GM18508 (cell line): Measurements from ENCODE around the gene SPDYC.

ENCODE experiments used
- ATAC-seq: cut with Tn5 transposase; IDR thresholded peaks from one replicate; pipeline ENCODE4 v1.9.1; 2021; ENCODE audit warnings: moderate number of reproducible peaks; ENCODE audit not compliant: insufficient read depth, unreplicated experiment

Gene SPDYC, protein sequence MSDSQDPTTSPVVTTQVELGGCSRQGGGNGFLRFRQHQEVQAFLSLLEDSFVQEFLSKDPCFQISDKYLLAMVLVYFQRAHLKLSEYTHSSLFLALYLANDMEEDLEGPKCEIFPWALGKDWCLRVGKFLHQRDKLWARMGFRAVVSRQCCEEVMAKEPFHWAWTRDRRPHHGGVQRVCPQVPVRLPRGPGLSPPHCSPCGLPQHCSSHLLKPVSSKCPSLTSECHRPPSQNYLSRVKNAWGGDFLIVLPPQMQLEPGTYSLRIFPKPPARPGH

GRCh38 chr11:65170058-65170534 lies at the start of gene SPDYC:
Gene SPDYC (plus strand): TSS chr11:65170233. CDS start chr11:65171358, 1,125 bp downstream.
- ATAC-seq: no peak

DNA sequence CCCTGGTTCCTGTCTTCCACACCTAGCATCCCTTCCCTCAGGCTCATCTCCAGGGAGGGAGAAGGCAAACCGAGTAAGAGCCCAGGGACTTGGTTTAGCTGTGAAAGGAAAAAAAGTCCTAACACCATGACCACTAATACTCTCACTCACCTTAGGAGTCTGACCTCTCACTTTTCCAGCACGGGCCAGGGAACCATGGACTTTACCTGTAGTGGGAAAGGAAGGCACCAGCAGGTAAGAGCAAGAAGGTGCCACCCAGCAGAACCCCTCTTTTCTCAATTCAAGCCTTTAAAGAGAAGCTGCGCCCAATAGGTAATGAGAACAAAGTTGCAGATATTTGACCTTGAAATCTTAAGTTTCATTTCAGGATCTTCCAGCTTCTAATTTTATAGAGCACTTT lies 49.2 kb upstream of the SPDYC start:
- no peak for ATAC-seq

- ATAC-seq: no peak
Measured at GRCh38 chr11:65121447-65121864, 48.6 kb upstream of the SPDYC start.

DNA sequence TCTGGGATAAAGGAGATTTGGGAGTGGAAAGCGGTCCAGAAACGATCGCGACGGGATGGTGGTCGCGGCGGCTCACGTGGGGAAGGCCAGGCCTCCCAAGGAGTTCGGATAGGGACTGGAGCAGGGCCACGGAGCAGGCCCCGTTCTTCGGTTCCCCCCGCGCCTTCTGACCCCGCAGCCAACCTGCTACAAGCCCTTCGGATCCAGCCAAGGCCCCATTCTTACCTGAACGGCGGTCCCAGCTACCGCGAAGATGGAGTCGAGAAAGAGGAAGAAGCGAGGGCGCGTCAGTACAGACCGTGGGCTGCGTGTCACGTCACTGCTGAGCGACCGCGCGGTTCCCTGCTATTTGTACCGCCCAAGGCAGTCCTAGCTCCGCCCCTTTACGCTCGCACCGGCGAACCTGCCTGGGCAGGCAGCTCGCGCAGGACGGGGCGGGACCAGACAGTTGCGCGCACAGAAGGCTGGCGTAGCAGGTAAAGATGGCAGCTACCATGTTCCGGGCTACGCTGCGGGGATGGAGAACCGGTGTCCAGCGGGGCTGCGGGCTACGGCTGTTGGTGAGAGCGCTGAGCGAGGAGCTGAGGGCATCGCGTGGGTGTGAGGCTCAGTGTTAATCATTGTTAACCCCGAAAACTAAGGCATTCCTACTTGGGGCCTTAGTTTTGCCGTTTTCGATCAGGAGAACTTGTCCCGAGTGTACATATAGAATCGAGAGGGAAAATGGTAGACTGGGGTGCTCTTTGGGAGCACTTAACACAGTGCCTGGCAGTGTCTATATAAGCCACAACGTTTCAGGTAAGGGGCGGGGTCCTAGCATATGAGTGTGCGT lies 48.0 kb upstream of the SPDYC start, which contains the start of the genes FAU and MRPL49:
Gene FAU, minus strand, starts transcription at position 270 of the 832 bp plus-strand sequence. CDS start 321 bp downstream, outside the sequence.
Gene MRPL49, plus strand, starts transcription at position 457 of the 832 bp plus-strand sequence. Its CDS starts 26 bp downstream, at position 483.
- ATAC-seq: peak; percentile 50

DNA sequence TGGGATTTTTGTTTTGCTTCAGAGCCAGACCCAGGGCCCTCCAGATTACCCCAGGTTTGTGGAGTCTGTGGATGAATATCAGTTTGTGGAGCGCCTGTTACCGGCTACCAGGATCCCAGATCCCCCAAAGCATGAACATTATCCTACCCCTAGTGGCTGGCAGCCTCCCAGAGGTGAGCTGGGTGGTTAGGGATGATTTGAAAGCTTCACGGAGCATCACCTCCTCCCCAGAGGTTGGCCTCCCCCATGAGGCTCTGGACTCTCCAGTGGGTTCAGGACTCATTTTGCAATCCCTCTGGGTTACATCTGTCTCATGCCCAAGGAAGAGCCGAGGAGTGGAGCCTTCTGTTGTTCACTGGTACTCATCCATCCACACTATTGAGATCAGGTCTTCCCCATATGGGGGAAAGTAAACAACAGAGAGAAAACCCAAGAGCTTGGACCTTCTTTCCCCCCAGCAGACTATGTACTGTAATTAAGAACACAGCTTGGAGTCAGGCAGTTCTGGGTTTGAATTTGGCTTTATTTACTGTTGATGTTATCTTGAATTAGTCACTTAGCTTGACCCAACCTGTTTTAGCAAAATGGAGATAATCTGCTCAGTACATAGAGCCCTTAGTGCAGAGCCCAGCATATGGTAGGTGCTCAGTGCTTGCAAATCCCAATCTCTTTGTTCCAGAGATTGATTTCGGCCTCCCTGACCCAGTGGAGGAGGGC lies 45.4 kb upstream of the SPDYC start:
- ATAC-seq: no peak

GRCh38 chr11:65125197-65126056 lies 44.6 kb upstream of the SPDYC start:
- no peak for ATAC-seq

- no peak for ATAC-seq
Measured at GRCh38 chr11:65126624-65127274, 43.3 kb upstream of the SPDYC start.

GRCh38 chr11:65127473-65128181 lies 42.4 kb upstream of the SPDYC start:
- ATAC-seq: no peak

- ATAC-seq: no peak
Measured at GRCh38 chr11:65128182-65129145, 41.6 kb upstream of the SPDYC start.

GRCh38 chr11:65129649-65130441 lies 40.2 kb upstream of the SPDYC start:
- no peak for ATAC-seq

GRCh38 chr11:65130631-65131416 lies 39.2 kb upstream of the SPDYC start:
- no peak for ATAC-seq

DNA sequence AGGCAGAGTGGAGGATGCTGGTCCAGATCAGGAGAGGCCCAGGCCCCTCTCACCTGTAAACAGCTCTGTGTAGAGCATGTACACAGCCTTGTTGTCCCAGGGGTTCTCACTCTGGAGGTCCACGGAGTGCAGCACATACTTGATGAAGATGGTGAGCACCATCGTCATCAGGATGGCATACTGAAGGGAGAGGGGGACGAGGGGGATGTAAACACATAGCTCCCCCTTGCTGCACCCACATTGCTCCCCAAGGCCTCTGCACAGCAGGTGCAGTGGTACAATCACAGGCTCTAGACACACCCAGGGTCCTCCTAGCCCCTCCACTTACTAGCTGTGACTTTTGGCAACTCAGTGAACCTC lies 38.6 kb upstream of the SPDYC start:
- ATAC-seq: no peak

GRCh38 chr11:65131895-65132237 lies 38.2 kb upstream of the SPDYC start:
- no peak for ATAC-seq

- ATAC-seq: no peak
Measured at GRCh38 chr11:65132238-65132987, 37.6 kb upstream of the SPDYC start.

GRCh38 chr11:65132988-65133700 lies 36.9 kb upstream of the SPDYC start:
- ATAC-seq: no peak
